T-cell (primary cell): Measurements from ENCODE around the gene ZBTB4. TPM values are rescaled to one million over a fixed set of nuclear protein-coding genes. Genes with fewer than 3 reads are reported as not detected.

Experiments
- ATAC-seq, 4 experiments: fragments of 200-7000 bp in 3 of 4; fragments of 150-1000 bp in 1 of 4; cut with Tn5 transposase; replicated peaks in 1 of 4; 1 replicate in 3 of 4; 2 replicates in 1 of 4; pipeline ENCODE4 v1.10.0; 2021; ENCODE audit warnings: moderate library complexity in 3 of 4, mild to moderate bottlenecking in 2 of 4, moderate number of reproducible peaks in 1 of 4
- CTCF ChIA-PET, 2 donors: fragments of 300-600 bp; sonication (Branson Sonifier 250); formaldehyde crosslinking; loops; one replicate each; lab custom pipeline; 2022; ENCODE audit warnings: antibody characterized with exemption in 2 of 2; lab: Charles Lee
- POLR2A ChIA-PET, 2 donors: fragments of 300-600 bp; sonication (Branson Sonifier 250); formaldehyde crosslinking; loops; one replicate each; lab custom pipeline; 2022; ENCODE audit warnings: antibody characterized with exemption in 2 of 2; lab: Charles Lee
- DNase-seq, 35 experiments: peaks; one replicate each; pipeline versions ENCODE4 v3.0.0 to v3.0.0-alpha.2; 2013 to 2023
- H3K27ac ChIP-seq: one replicate; pipeline ENCODE4 v1.5.1; 2013; ENCODE audit warnings: low read length
- H3K27me3 ChIP-seq, 2 experiments: replicated peaks in 1 of 2; 1 replicate in 1 of 2; 2 replicates in 1 of 2; pipeline versions ENCODE4 v1.6.1 to v1.7.0; 2013; ENCODE audit warnings: low read length in 1 of 2, mixed read lengths in 1 of 2; ENCODE audit not compliant: control insufficient read depth in 2 of 2, insufficient read depth in 2 of 2; ENCODE audit errors: extremely low read depth in 1 of 2
- H3K36me3 ChIP-seq, 2 donors: 1 replicate in 1 of 2; 2 replicates in 1 of 2; pipeline versions ENCODE4 v1.6.1 to v1.7.0; 2013; ENCODE audit warnings: low read length in 1 of 2; ENCODE audit not compliant: control insufficient read depth in 2 of 2, insufficient read depth in 1 of 2; ENCODE audit errors: extremely low read depth in 1 of 2
- H3K4me1 ChIP-seq, 2 experiments: 1 replicate in 1 of 2; 2 replicates in 1 of 2; pipeline versions ENCODE4 v1.6.1 to v1.7.0; 2013; ENCODE audit warnings: low read length in 2 of 2, mixed read lengths in 1 of 2; ENCODE audit not compliant: insufficient read depth in 2 of 2, control insufficient read depth in 1 of 2; ENCODE audit errors: extremely low read depth in 1 of 2
- H3K4me3 ChIP-seq, 2 donors: 1 replicate in 1 of 2; 2 replicates in 1 of 2; pipeline versions ENCODE4 v1.5.1 to v1.7.0; 2013; ENCODE audit warnings: mild to moderate bottlenecking in 2 of 2, low read length in 1 of 2, moderate library complexity in 1 of 2; ENCODE audit not compliant: control insufficient read depth in 1 of 2; ENCODE audit errors: extremely low read depth in 1 of 2
- H3K9me3 ChIP-seq: 2 replicates; pipeline ENCODE4 v1.7.0; 2013
- H3K27ac Mint-ChIP-seq, 2 donors: one replicate each; pipeline ENCODE4 v1.8.0; 2020 to 2021; ENCODE audit warnings: mild to moderate bottlenecking in 2 of 2, mixed read lengths in 2 of 2
- H3K27me3 Mint-ChIP-seq, 2 donors: one replicate each; pipeline ENCODE4 v1.8.0; 2021 to 2022; ENCODE audit warnings: mixed read lengths in 2 of 2
- H3K36me3 Mint-ChIP-seq: one replicate; pipeline ENCODE4 v1.8.0; 2021; ENCODE audit warnings: mixed read lengths
- H3K4me1 Mint-ChIP-seq, 3 donors: one replicate each; pipeline ENCODE4 v1.8.0; 2020 to 2022; ENCODE audit warnings: mixed read lengths in 3 of 3, mild to moderate bottlenecking in 1 of 3
- H3K4me3 Mint-ChIP-seq, 3 donors: one replicate each; pipeline ENCODE4 v1.8.0; 2020 to 2022; ENCODE audit warnings: mild to moderate bottlenecking in 3 of 3, mixed read lengths in 3 of 3, moderate library complexity in 3 of 3
- H3K9me3 Mint-ChIP-seq, 3 donors: one replicate each; pipeline ENCODE4 v1.8.0; 2020 to 2022; ENCODE audit warnings: mixed read lengths in 3 of 3
- WGBS: methylation state at CpG from one replicate; pipeline ENCODE4 v1.1.5; 2013; ENCODE audit warnings: missing lambda C conversion rate; ENCODE audit not compliant: insufficient coverage; 5-methylcytosine and 5-hydroxymethylcytosine counted together
- total RNA-seq, 35 experiments: library from RNA in 6 of 35; stranded (reverse) in 6 of 35; fragments of 120-200 nt in 1 of 35; gene quantifications; one replicate each; pipeline versions ENCODE4 v1.2.1 to v1.2.4 and lab custom pipeline; 2013 to 2026

ZBTB4 gene
- total RNA-seq, 5 donors from 2014 or later (not counting 1 experiment from before 2014, with no cell fraction given), result 64.0 to 86.6 (median 82.7) TPM

- Mint-ChIP-seq H3K4me1 (no peaks in the 10 kb centered on the region), H3K4me3 (no peak overlapping the region), H3K27me3 (no peaks in the 10 kb centered on the region), H3K9me3 (no peaks in the 10 kb centered on the region), H3K36me3 (no peaks in the 10 kb centered on the region), H3K27ac (no peak overlapping the region)
- ChIA-PET CTCF (no interaction called here), POLR2A (no interaction called here)
- no peaks in the 10 kb centered on the region for H3K36me3 ChIP-seq
- H3K27me3 ChIP-seq, result peaks cover 0 to 2% of the 10 kb centered on the region in 2 experiments
- no peak for DNase-seq
- H3K4me1 ChIP-seq, result no peaks in the 10 kb centered on the region
- no peak for ATAC-seq
- no peaks in the 10 kb centered on the region for H3K9me3 ChIP-seq
- no peak overlapping the region for H3K4me3 ChIP-seq
- H3K27ac ChIP-seq, result no peak overlapping the region
- WGBS, result 91% methylated on average over 31 of the region's 33 CpGs
Observed at GRCh38 chr17:7426203-7426863, 53.1 kb downstream of the ZBTB4 start.

- no peak overlapping the region for H3K27ac Mint-ChIP-seq
- DNase-seq, result no peak
Observed at GRCh38 chr17:7425756-7426155, 53.7 kb downstream of the ZBTB4 start.

GRCh38 chr17:7425316-7425715 is 54.1 kb downstream of the ZBTB4 start, which contains the start of gene SPEM2:
SPEM2 (plus strand) TSS chr17:7425616; CDS start chr17:7425689, 73 bp downstream.
- no peaks in the 10 kb centered on the region for H3K4me1 Mint-ChIP-seq
- H3K27ac ChIP-seq, result no peak within 1 kb of the TSS
- ChIA-PET CTCF (interaction anchor here in 1 of 2 donors (0.5 to 0.7 kb wide), 2 partner anchors 57 to 1067 kb away, joined by 3 to 5 read pairs; no protein-coding TSS in a partner anchor), POLR2A (no interaction called here)
- H3K27me3 ChIP-seq, result peaks cover 0 to 2% of the 10 kb centered on the region in 2 experiments
- ATAC-seq, result no peak
- H3K9me3 ChIP-seq, result no peaks in the 10 kb centered on the region
- DNase-seq, result no peak
- no peaks in the 10 kb centered on the region for H3K36me3 ChIP-seq
- no peaks in the 10 kb centered on the region for H3K4me1 ChIP-seq
- H3K4me3 Mint-ChIP-seq, result no peak within 1 kb of the TSS
- H3K36me3 Mint-ChIP-seq, result no peaks in the 10 kb centered on the region
- no peaks in the 10 kb centered on the region for H3K27me3 Mint-ChIP-seq
- no peak within 1 kb of the TSS for H3K27ac Mint-ChIP-seq
- H3K9me3 Mint-ChIP-seq, result no peaks in the 10 kb centered on the region
- WGBS, result no CpG with 5 or more reads among the region's 7 CpGs
- no peak within 1 kb of the TSS for H3K4me3 ChIP-seq

More at GRCh38 chr17:7425756-7426155, 53.7 kb downstream of the ZBTB4 start:
- Histone ChIP-seq H3K9me3 (no peaks in the 10 kb centered on the region), H3K27ac (no peak overlapping the region), H3K4me1 (no peaks in the 10 kb centered on the region), H3K27me3 (peaks cover 0 to 2% of the 10 kb centered on the region in 2 experiments), H3K4me3 (no peak overlapping the region), H3K36me3 (no peaks in the 10 kb centered on the region)
- CTCF ChIA-PET, result interaction anchor here in 1 of 2 donors (0.7 kb wide), 1 partner anchor 58 kb away, joined by 3 read pairs; no protein-coding TSS in a partner anchor
- H3K4me3 Mint-ChIP-seq, result no peak overlapping the region
- ATAC-seq, result no peak
- H3K9me3 Mint-ChIP-seq, result no peaks in the 10 kb centered on the region
- no peaks in the 10 kb centered on the region for H3K4me1 Mint-ChIP-seq
- POLR2A ChIA-PET, result no interaction called here
- H3K36me3 Mint-ChIP-seq, result no peaks in the 10 kb centered on the region
- no CpG with 5 or more reads among the region's 8 CpGs for WGBS
- no peaks in the 10 kb centered on the region for H3K27me3 Mint-ChIP-seq

- Histone ChIP-seq H3K27me3 (peaks cover 0 to 17% of the 10 kb centered on the region in 2 experiments), H3K27ac (no peak overlapping the region), H3K4me1 (no peaks in the 10 kb centered on the region), H3K9me3 (no peaks in the 10 kb centered on the region), H3K4me3 (no peak overlapping the region), H3K36me3 (no peaks in the 10 kb centered on the region)
- no peak for ATAC-seq
- CTCF ChIA-PET, result no interaction called here
- Mint-ChIP-seq H3K27ac (peak overlapping the region in 1 of 2 donors; percentile 15), H3K4me1 (no peaks in the 10 kb centered on the region), H3K36me3 (no peaks in the 10 kb centered on the region), H3K4me3 (no peak overlapping the region), H3K27me3 (peaks cover 0 to 4% of the 10 kb centered on the region in 2 donors), H3K9me3 (no peaks in the 10 kb centered on the region)
- POLR2A ChIA-PET, result no interaction called here
- 88% methylated on average over 1 of the region's 4 CpGs for WGBS
- no peak for DNase-seq
Observed at GRCh38 chr17:7423679-7424078, 55.8 kb downstream of the ZBTB4 start.

GRCh38 chr17:7421186-7421585 is 58.2 kb downstream of the ZBTB4 start:
- 93% methylated on average over 8 of the region's 16 CpGs for WGBS
- POLR2A ChIA-PET, result no interaction called here
- no peaks in the 10 kb centered on the region for H3K4me1 ChIP-seq
- no peak for DNase-seq
- Mint-ChIP-seq H3K4me3 (no peak overlapping the region), H3K36me3 (no peaks in the 10 kb centered on the region), H3K27me3 (peaks cover 0 to 4% of the 10 kb centered on the region in 2 donors), H3K4me1 (no peaks in the 10 kb centered on the region), H3K27ac (no peak overlapping the region), H3K9me3 (no peaks in the 10 kb centered on the region)
- CTCF ChIA-PET, result no interaction called here
- no peak overlapping the region for H3K27ac ChIP-seq
- no peaks in the 10 kb centered on the region for H3K9me3 ChIP-seq
- H3K36me3 ChIP-seq, result no peaks in the 10 kb centered on the region
- no peak for ATAC-seq
- no peak overlapping the region for H3K4me3 ChIP-seq
- peaks cover 0 to 21% of the 10 kb centered on the region in 2 experiments for H3K27me3 ChIP-seq

- Mint-ChIP-seq H3K9me3 (no peaks in the 10 kb centered on the region), H3K27me3 (peaks cover 0 to 4% of the 10 kb centered on the region in 2 donors), H3K36me3 (no peaks in the 10 kb centered on the region), H3K4me3 (no peak within 1 kb of the TSS), H3K4me1 (no peaks in the 10 kb centered on the region), H3K27ac (no peak within 1 kb of the TSS)
- Histone ChIP-seq H3K36me3 (no peaks in the 10 kb centered on the region), H3K4me1 (no peaks in the 10 kb centered on the region), H3K9me3 (no peaks in the 10 kb centered on the region), H3K27me3 (peaks cover 0 to 21% of the 10 kb centered on the region in 2 experiments), H3K27ac (no peak within 1 kb of the TSS), H3K4me3 (no peak within 1 kb of the TSS)
- ChIA-PET CTCF (no interaction called here), POLR2A (interaction anchor here in 1 of 2 donors (0.6 kb wide), 1 partner anchor 839 kb away, joined by 6 read pairs; no protein-coding TSS in a partner anchor)
- ATAC-seq (no peak), DNase-seq (no peak)
- WGBS, result 86% methylated on average over 16 of the region's 17 CpGs
Observed at GRCh38 chr17:7419819-7420610, 59.4 kb downstream of the ZBTB4 start, which contains the start of gene SPEM1. SPEM1 (plus strand) TSS chr17:7420324; CDS start chr17:7420385, 61 bp downstream.
